Mesenchymal stem cell (in vitro differentiated cells and primary cell): Measurements from ENCODE around the gene CENPC.

Experiments used
- DNase-seq: peaks from one replicate; pipeline ENCODE4 v3.0.0-alpha.2; 2013
- H2AFZ ChIP-seq: one replicate; pipeline ENCODE4 v1.6.1; 2013; ENCODE audit warnings: low read depth, mild to moderate bottlenecking, control low read depth, inconsistent platforms, low read length, moderate library complexity
- H2AK5ac ChIP-seq: 2 replicates; pipeline ENCODE4 v1.6.1; 2013; ENCODE audit warnings: low read length, moderate library complexity, mild to moderate bottlenecking, inconsistent platforms; ENCODE audit not compliant: severe bottlenecking
- H2BK120ac ChIP-seq: one replicate; pipeline ENCODE4 v1.6.1; 2013; ENCODE audit warnings: low read depth, mild to moderate bottlenecking, inconsistent platforms, low read length, moderate library complexity
- H2BK12ac ChIP-seq, 2 experiments: one replicate each; pipeline ENCODE4 v1.6.1; 2013; ENCODE audit warnings: inconsistent platforms in 2 of 2, low read length in 2 of 2, mild to moderate bottlenecking in 2 of 2, moderate library complexity in 2 of 2, control low read depth in 1 of 2
- H2BK15ac ChIP-seq: one replicate; pipeline ENCODE4 v1.6.1; 2013; ENCODE audit warnings: mild to moderate bottlenecking, low read depth, inconsistent platforms; ENCODE audit not compliant: poor library complexity, severe bottlenecking
- H2BK5ac ChIP-seq: 2 replicates; pipeline ENCODE4 v1.6.1; 2013; ENCODE audit warnings: low read depth, mild to moderate bottlenecking, low read length, control low read depth, inconsistent platforms; ENCODE audit not compliant: poor library complexity, severe bottlenecking
- H3K14ac ChIP-seq, 2 experiments: one replicate each; pipeline ENCODE4 v1.6.1; 2013; ENCODE audit warnings: inconsistent platforms in 2 of 2, low read length in 2 of 2, control low read depth in 1 of 2, mild to moderate bottlenecking in 1 of 2, moderate library complexity in 1 of 2
- H3K18ac ChIP-seq, 2 experiments: one replicate each; pipeline ENCODE4 v1.6.1; 2013; ENCODE audit warnings: inconsistent platforms in 2 of 2, low read length in 2 of 2, control low read depth in 1 of 2, low read depth in 1 of 2, mild to moderate bottlenecking in 1 of 2
- H3K23ac ChIP-seq, 2 experiments: one replicate each; pipeline ENCODE4 v1.6.1; 2013; ENCODE audit warnings: inconsistent platforms in 2 of 2, low read length in 2 of 2, mild to moderate bottlenecking in 2 of 2, moderate library complexity in 2 of 2, control low read depth in 1 of 2
- H3K27ac ChIP-seq: 2 replicates; pipeline ENCODE4 v1.5.1; 2013; ENCODE audit warnings: mild to moderate bottlenecking, moderate library complexity, low read length, control low read depth, inconsistent platforms; ENCODE audit not compliant: poor library complexity, severe bottlenecking
- H3K27me3 ChIP-seq, 2 experiments: 2 replicates each; pipeline versions ENCODE4 v1.6.1 to v1.7.0; 2013; ENCODE audit warnings: low read length in 2 of 2, mild to moderate bottlenecking in 2 of 2, moderate library complexity in 2 of 2, control low read depth in 1 of 2, inconsistent platforms in 1 of 2; ENCODE audit not compliant: control insufficient read depth in 1 of 2, insufficient read depth in 1 of 2
- H3K36me3 ChIP-seq, 2 experiments: 2 replicates each; pipeline versions ENCODE4 v1.6.1 to v1.7.0; 2013; ENCODE audit warnings: low read length in 2 of 2, control low read depth in 1 of 2, inconsistent platforms in 1 of 2, low read depth in 1 of 2, mild to moderate bottlenecking in 1 of 2; ENCODE audit not compliant: insufficient read depth in 2 of 2, control insufficient read depth in 1 of 2
- H3K4ac ChIP-seq, 2 experiments: one replicate each; pipeline ENCODE4 v1.6.1; 2013; ENCODE audit warnings: inconsistent platforms in 2 of 2, low read length in 2 of 2, mild to moderate bottlenecking in 2 of 2, moderate library complexity in 2 of 2, control low read depth in 1 of 2, low read depth in 1 of 2
- H3K4me1 ChIP-seq: 2 replicates; pipeline ENCODE4 v1.6.1; 2013; ENCODE audit warnings: low read depth, low read length, control low read depth; ENCODE audit not compliant: control insufficient read depth, insufficient read depth
- H3K4me2 ChIP-seq: 2 replicates; pipeline ENCODE4 v1.6.1; 2013; ENCODE audit warnings: low read length, mild to moderate bottlenecking, inconsistent platforms; ENCODE audit not compliant: poor library complexity, severe bottlenecking
- H3K4me3 ChIP-seq, 2 experiments: 2 replicates each; pipeline versions ENCODE4 v1.5.1 to v1.7.0; 2013; ENCODE audit warnings: low read length in 2 of 2, mild to moderate bottlenecking in 2 of 2, control low read depth in 1 of 2, low read depth in 1 of 2; ENCODE audit not compliant: insufficient read depth in 1 of 2
- H3K79me1 ChIP-seq: replicated peaks from 2 replicates; pipeline ENCODE4 v1.6.1; 2013; ENCODE audit warnings: mild to moderate bottlenecking, control low read depth, low read length, inconsistent platforms; ENCODE audit not compliant: poor library complexity, severe bottlenecking
- H3K9ac ChIP-seq: 2 replicates; pipeline ENCODE4 v1.7.0; 2013; ENCODE audit warnings: mild to moderate bottlenecking, low read length, moderate library complexity
- H3K9me3 ChIP-seq: 2 replicates; pipeline ENCODE4 v1.7.0; 2013; ENCODE audit warnings: mild to moderate bottlenecking, low read length; ENCODE audit not compliant: control insufficient read depth
- H4K8ac ChIP-seq: one replicate; pipeline ENCODE4 v1.6.1; 2013; ENCODE audit warnings: inconsistent platforms, mild to moderate bottlenecking, low read length, moderate library complexity
- H4K91ac ChIP-seq: one replicate; pipeline ENCODE4 v1.6.1; 2013; ENCODE audit warnings: mild to moderate bottlenecking, low read length, inconsistent platforms
- WGBS: methylation state at CpG from one replicate; pipeline ENCODE4 v1.1.7; 2013; ENCODE audit warnings: mixed read lengths; 5-methylcytosine and 5-hydroxymethylcytosine counted together

The CENPC gene

GRCh38 chr4:67584496-67584895, 39.2 kb upstream of the CENPC start:
- Histone ChIP-seq H2BK12ac (no peak overlapping the region), H2AK5ac (no peak overlapping the region), H3K79me1 (no peaks in the 10 kb centered on the region), H3K9ac (no peak overlapping the region), H4K8ac (no peak overlapping the region), H3K4ac (no peak overlapping the region), H3K4me3 (no peak overlapping the region), H3K14ac (no peak overlapping the region), H2BK120ac (no peak overlapping the region), H3K18ac (no peak overlapping the region), H2BK15ac (no peak overlapping the region), H3K4me2 (no peak overlapping the region), H4K91ac (no peak overlapping the region), H3K27ac (no peak overlapping the region), H3K9me3 (no peaks in the 10 kb centered on the region), H3K27me3 (peaks cover 0 to 2% of the 10 kb centered on the region in 2 experiments), H3K36me3 (no peaks in the 10 kb centered on the region), H3K4me1 (no peaks in the 10 kb centered on the region), H2AFZ (no peak overlapping the region), H3K23ac (no peak overlapping the region), H2BK5ac (no peak overlapping the region)
- DNase-seq = no peak

- Histone ChIP-seq H4K8ac (no peak overlapping the region), H3K14ac (no peak overlapping the region), H2BK12ac (no peak overlapping the region), H3K4me1 (no peaks in the 10 kb centered on the region), H2BK15ac (no peak overlapping the region), H3K23ac (no peak overlapping the region), H2AFZ (no peak overlapping the region), H3K27ac (no peak overlapping the region), H3K4ac (no peak overlapping the region), H2AK5ac (no peak overlapping the region), H2BK120ac (no peak overlapping the region), H3K4me3 (no peak overlapping the region), H3K36me3 (no peaks in the 10 kb centered on the region), H3K9me3 (no peaks in the 10 kb centered on the region), H3K9ac (no peak overlapping the region), H3K27me3 (peaks cover 0 to 2% of the 10 kb centered on the region in 2 experiments), H2BK5ac (no peak overlapping the region), H4K91ac (no peak overlapping the region), H3K4me2 (no peak overlapping the region), H3K18ac (no peak overlapping the region), H3K79me1 (no peaks in the 10 kb centered on the region)
- no peak for DNase-seq
- 100% methylated on average over 1 of the region's 2 CpGs for WGBS
These were observed 36.6 kb upstream of the CENPC start for GRCh38 chr4:67581913-67582312.

- Histone ChIP-seq H3K27me3 (peaks cover 0 to 2% of the 10 kb centered on the region in 2 experiments), H3K18ac (no peak overlapping the region), H3K14ac (no peak overlapping the region), H3K4ac (no peak overlapping the region), H3K4me3 (no peak overlapping the region), H2BK12ac (no peak overlapping the region), H4K91ac (no peak overlapping the region), H2AK5ac (no peak overlapping the region), H2BK15ac (no peak overlapping the region), H3K23ac (no peak overlapping the region), H3K9me3 (no peaks in the 10 kb centered on the region), H3K4me2 (no peak overlapping the region), H2AFZ (no peak overlapping the region), H2BK120ac (no peak overlapping the region), H3K27ac (no peak overlapping the region), H3K9ac (no peak overlapping the region), H3K4me1 (no peaks in the 10 kb centered on the region), H3K79me1 (no peaks in the 10 kb centered on the region), H3K36me3 (no peaks in the 10 kb centered on the region), H4K8ac (no peak overlapping the region), H2BK5ac (no peak overlapping the region)
- 84% methylated on average over 6 of the region's 8 CpGs for WGBS
- DNase-seq = no peak
These were observed 36.0 kb upstream of the CENPC start for GRCh38 chr4:67581208-67581857.

GRCh38 chr4:67580577-67580976, 35.3 kb upstream of the CENPC start:
- H2BK5ac ChIP-seq = no peak overlapping the region
- no peak overlapping the region for H2BK12ac ChIP-seq
- no peak overlapping the region for H3K27ac ChIP-seq
- H3K9me3 ChIP-seq = no peaks in the 10 kb centered on the region
- H3K18ac ChIP-seq = no peak overlapping the region
- WGBS = 100% methylated on average over 2 of the region's 3 CpGs
- H3K9ac ChIP-seq = no peak overlapping the region
- no peak overlapping the region for H3K4me2 ChIP-seq
- H3K4ac ChIP-seq = no peak overlapping the region
- H3K36me3 ChIP-seq = no peaks in the 10 kb centered on the region
- no peak overlapping the region for H2AFZ ChIP-seq
- peaks cover 0 to 2% of the 10 kb centered on the region in 2 experiments for H3K27me3 ChIP-seq
- no peak overlapping the region for H4K91ac ChIP-seq
- no peak overlapping the region for H2BK15ac ChIP-seq
- no peak overlapping the region for H2AK5ac ChIP-seq
- H2BK120ac ChIP-seq = no peak overlapping the region
- DNase-seq = no peak
- H3K4me3 ChIP-seq = no peak overlapping the region
- no peaks in the 10 kb centered on the region for H3K4me1 ChIP-seq
- H4K8ac ChIP-seq = no peak overlapping the region
- no peaks in the 10 kb centered on the region for H3K79me1 ChIP-seq
- no peak overlapping the region for H3K23ac ChIP-seq
- H3K14ac ChIP-seq = no peak overlapping the region
